Measurements from ENCODE around the gene PPAN. TPM values are rescaled to one million over a fixed set of nuclear protein-coding genes. Genes with fewer than 3 reads are reported as not detected.
A peak's percentile ranks its signal among the peaks of the same experiment; 100 is the strongest.

The PPAN gene
- total and polyA plus RNA-seq, 5 experiments from 2014 or later: 15.7 to 122 (median 42.7) TPM

DNA sequence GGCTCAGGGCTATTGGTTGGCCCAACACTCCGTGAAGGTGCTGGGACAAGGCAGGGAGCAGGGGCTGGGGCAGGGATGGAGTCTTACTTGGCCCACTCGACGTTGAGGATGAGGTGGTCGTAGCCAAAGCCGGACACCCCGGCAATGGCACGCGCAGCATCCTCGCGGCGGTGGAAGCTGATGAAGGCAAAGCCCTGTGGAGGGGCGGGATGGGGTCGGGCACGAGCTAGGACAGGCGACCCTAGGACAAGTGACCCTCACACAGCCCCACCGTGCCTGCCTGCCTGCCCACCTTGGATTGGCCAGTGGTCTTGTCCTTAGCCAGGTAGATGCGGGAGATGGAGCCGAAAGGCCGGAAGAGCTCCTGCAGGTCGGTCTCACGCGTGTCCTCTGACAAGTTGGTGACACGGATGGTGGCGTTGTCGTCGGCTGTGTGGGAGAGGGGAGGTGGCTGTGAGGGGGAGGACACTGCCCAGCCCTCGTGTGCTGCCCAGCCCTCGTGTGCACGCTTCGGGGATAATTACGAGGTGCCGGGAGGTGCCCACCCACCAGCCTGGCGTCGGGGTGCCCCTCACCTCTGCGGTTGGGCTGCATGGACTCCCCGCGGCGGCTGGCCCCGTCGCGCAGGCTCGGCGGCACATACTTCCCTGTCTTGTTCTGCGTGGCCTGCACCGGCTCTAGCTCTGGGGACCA lies 9.4 kb downstream of the PPAN start:
- peaks cover 21 to 72% (median 52%) of the 10 kb centered on the region in 4 donors for H3K4me1 Mint-ChIP-seq
- peak overlapping the region in 2 of 10 donors; percentile 24 to 78 for H3K4me3 Mint-ChIP-seq
- POLR2A ChIA-PET: interaction anchor here (9.2 to 12.3 kb wide), 3 partner anchors 10 to 25 kb away, joined by 101 to 116 read pairs (median 103); partner anchors contain the start of genes ANGPTL6 and PPAN
- H3K27ac Mint-ChIP-seq: peak overlapping the region in 2 of 10 donors; percentile 71 to 89
- no peak for DNase-seq
- H3K9me3 Mint-ChIP-seq: no peaks in the 10 kb centered on the region
- H3K27me3 Mint-ChIP-seq: no peaks in the 10 kb centered on the region
- no peak for ATAC-seq
- H3K36me3 Mint-ChIP-seq: peaks cover 0 to 47% (median 11%) of the 10 kb centered on the region in 3 donors

DNA sequence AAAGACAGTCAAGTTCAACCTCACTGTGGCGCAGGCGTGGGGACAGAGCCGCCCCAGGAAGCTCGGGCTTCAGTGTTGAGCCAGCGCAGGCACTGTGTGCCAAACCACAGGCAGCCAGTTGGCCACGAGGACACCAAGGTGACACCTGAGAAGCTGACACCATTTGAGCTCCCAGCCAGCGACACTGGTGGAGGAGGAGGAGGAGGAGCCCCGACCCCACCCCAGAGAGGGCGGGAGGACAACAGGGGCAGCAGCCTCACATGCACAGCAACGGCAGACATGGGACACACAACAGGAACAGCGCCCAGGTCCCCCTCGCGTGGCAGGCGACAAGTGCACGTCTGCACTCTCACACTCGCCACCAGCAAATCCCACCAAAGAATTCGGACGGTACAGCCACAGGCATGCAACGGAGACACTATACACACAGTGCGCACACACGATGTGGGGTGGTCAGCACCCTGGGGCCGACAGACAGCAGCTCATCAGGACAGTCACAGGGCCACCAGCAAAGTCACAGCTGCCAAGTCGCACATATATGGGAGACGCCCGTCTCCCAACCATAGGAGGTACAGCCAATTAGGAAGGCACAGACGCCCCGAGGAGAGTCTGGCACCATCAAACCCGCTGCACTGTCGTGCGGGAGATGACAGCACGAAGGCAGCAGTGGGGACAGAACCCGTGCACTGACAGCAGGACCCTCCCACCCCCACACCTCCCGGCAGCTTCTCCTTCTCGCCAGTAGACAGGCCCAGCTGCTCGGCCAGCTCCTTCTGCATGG lies 10.1 kb downstream of the PPAN start:
- no peaks in the 10 kb centered on the region for H3K27me3 Mint-ChIP-seq
- H3K36me3 Mint-ChIP-seq: peaks cover 0 to 42% (median 8%) of the 10 kb centered on the region in 3 donors
- ATAC-seq (no peak), DNase-seq (peak in 1 of 10 donors; percentile 25)
- POLR2A ChIA-PET: interaction anchor here (1.3 to 12.3 kb wide), 5 partner anchors 11 to 24 kb away, joined by 3 to 116 read pairs (median 101); partner anchors contain the start of genes ANGPTL6 and PPAN
- peak overlapping the region in 4 of 10 donors; percentile 28 to 78 (median 56) for H3K4me3 Mint-ChIP-seq
- H3K9me3 Mint-ChIP-seq: no peaks in the 10 kb centered on the region
- H3K27ac Mint-ChIP-seq: peak overlapping the region in 7 of 10 donors; percentile 29 to 89 (median 71)
- peaks cover 21 to 70% (median 49%) of the 10 kb centered on the region in 4 donors for H3K4me1 Mint-ChIP-seq

DNA sequence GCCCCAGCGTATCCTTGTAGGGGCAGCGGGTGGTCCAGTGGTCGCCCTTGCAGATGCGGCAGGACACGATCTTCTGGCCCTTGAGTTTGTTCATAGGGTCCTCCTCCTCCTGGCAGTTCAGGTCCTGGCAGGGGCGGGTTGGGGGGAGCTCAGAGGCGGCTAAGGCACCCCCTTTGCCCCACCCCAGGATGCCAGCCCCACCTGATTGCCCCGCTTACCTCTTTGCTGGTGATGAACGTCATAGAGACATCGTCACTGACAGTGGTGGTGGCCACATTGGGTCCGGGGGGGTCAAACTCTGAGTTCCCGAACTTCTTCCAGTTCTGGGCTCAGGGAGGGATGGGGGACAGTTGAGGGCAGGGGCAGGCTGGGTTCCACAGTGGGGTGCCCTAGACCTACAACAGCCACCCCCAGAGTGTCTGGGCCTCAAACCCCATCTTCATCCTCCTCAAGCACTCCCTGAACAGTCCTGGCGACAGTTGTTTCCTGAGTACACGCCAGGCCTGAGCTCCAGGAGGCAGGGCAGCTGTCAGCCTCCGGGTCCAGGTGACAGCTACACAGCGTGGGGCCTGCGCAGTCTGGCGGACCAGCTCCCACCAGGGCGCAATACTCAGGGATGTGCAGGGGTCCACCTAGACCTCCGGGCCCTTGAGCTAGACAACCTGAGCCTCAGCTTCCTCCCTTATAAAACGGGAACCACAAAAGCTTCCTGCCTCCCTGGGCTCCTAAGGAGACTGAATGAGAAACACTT lies 10.9 kb downstream of the PPAN start:
- ATAC-seq (no peak), DNase-seq (no peak)
- Mint-ChIP-seq H3K27ac (peak overlapping the region in 8 of 10 donors; percentile 11 to 89 (median 60)), H3K27me3 (no peaks in the 10 kb centered on the region), H3K9me3 (no peaks in the 10 kb centered on the region), H3K36me3 (peaks cover 0 to 37% (median 8%) of the 10 kb centered on the region in 3 donors), H3K4me1 (peaks cover 21 to 62% (median 45%) of the 10 kb centered on the region in 4 donors), H3K4me3 (peak overlapping the region in 6 of 10 donors; percentile 13 to 78 (median 30))
- POLR2A ChIA-PET: interaction anchor here (1.3 to 12.3 kb wide), 5 partner anchors 11 to 24 kb away, joined by 3 to 116 read pairs (median 101); partner anchors contain the start of genes ANGPTL6 and PPAN

DNA sequence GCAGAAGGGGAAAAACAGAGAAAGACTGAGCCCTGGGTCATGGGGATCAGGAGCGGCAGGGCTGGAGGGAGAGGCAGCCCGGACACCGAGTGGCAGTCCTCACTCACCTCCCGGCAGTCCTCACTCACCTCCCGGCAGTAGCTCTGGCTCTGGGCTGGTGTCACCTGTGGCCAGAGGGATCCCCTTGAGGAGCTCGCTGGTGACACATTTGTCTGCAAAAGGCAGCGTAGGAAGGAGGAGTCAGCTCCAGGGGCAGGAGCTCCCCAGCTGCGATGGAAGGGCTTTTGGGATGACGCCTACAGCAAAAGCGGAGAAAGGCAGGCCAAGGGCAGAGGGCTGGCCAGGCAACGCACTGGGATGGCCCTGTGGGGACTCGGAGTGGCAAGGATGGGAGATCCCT lies 12.8 kb downstream of the PPAN start:
- ATAC-seq: no peak
- peaks cover 0 to 34% (median 8%) of the 10 kb centered on the region in 3 donors for H3K36me3 Mint-ChIP-seq
- peaks cover 9 to 44% (median 26%) of the 10 kb centered on the region in 4 donors for H3K4me1 Mint-ChIP-seq
- H3K27me3 Mint-ChIP-seq: no peaks in the 10 kb centered on the region
- POLR2A ChIA-PET: interaction anchor here (0.6 to 12.3 kb wide), 4 partner anchors 13 to 75 kb away, joined by 3 to 116 read pairs (median 102); partner anchors contain the start of genes ANGPTL6 and PPAN
- peak overlapping the region; percentile 90 to 97 (median 93) for H3K4me3 Mint-ChIP-seq
- H3K9me3 Mint-ChIP-seq: no peaks in the 10 kb centered on the region
- H3K27ac Mint-ChIP-seq: peak overlapping the region; percentile 86 to 96 (median 94)
- DNase-seq: no peak

DNA sequence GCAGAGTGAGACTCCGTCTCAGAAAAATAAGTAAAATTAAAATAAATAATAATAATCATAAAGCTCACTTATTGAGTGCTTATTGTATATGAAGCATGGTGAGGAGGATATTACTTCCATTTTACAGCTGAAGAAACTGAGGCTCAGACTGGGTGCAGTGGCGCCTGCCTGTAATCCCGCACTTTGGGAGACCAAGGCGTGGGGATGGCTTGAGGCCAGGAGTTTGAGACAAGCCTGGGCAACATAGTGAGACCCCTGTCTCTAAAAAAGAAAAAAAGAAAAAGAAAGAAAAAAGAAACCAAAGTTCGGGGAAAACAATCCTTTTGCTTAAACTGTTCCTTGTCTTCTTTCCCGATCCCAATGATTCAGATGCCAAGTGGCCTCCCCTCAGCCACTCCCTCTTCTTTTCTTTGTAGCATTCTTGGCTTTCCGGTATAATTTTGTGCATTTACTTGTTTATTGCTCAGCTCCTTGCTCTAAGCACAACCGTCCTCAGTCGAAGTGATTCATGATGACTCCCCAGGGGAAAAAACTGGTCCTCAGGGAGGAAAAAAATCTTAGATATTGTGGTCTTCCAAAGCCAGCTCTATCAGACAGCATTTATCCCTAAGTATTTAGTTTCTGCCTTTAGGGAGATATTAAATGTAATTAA lies 14.5 kb downstream of the PPAN start:
- H3K4me1 Mint-ChIP-seq: peaks cover 8 to 40% (median 22%) of the 10 kb centered on the region in 4 donors
- H3K27ac Mint-ChIP-seq: no peak overlapping the region
- no peaks in the 10 kb centered on the region for H3K9me3 Mint-ChIP-seq
- H3K4me3 Mint-ChIP-seq: peak overlapping the region in 3 of 10 donors; percentile 26 to 57 (median 39)
- ATAC-seq (no peak), DNase-seq (no peak)
- H3K27me3 Mint-ChIP-seq: no peaks in the 10 kb centered on the region
- POLR2A ChIA-PET: interaction anchor here (0.7 to 12.3 kb wide), 6 partner anchors 15 to 308 kb away, joined by 3 to 116 read pairs (median 53); partner anchors contain the start of genes ANGPTL6 and PPAN
- peaks cover 0 to 26% (median 11%) of the 10 kb centered on the region in 3 donors for H3K36me3 Mint-ChIP-seq

DNA sequence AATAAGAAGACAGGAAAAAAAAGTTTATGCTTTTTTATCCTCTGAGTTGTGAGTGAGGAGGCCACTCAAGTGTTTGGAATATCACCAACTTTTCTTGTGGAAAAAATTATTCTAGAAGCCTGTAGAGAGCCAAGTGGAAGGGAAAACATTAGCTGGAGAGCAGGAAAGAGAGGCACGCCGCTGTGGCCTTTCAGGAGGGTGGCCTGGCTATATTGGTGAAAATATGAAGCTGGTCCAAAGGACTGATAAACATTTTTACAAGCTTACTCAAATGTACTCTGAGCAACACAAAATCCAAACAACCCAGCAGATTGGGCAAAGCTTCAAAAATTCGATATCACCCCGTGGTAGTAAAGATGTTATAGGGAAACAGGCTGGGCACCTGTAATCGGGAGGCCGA lies 15.9 kb downstream of the PPAN start:
- POLR2A ChIA-PET: interaction anchor here (0.6 to 12.3 kb wide), 5 partner anchors 9 to 72 kb away, joined by 3 to 116 read pairs (median 4); partner anchors contain the start of gene PPAN
- no peaks in the 10 kb centered on the region for H3K27me3 Mint-ChIP-seq
- peak overlapping the region in 1 of 10 donors; percentile 15 for H3K27ac Mint-ChIP-seq
- H3K36me3 Mint-ChIP-seq: peaks cover 0 to 14% (median 8%) of the 10 kb centered on the region in 3 donors
- no peak overlapping the region for H3K4me3 Mint-ChIP-seq
- no peak for DNase-seq
- no peak for ATAC-seq
- H3K9me3 Mint-ChIP-seq: no peaks in the 10 kb centered on the region
- peaks cover 6 to 33% (median 21%) of the 10 kb centered on the region in 4 donors for H3K4me1 Mint-ChIP-seq

DNA sequence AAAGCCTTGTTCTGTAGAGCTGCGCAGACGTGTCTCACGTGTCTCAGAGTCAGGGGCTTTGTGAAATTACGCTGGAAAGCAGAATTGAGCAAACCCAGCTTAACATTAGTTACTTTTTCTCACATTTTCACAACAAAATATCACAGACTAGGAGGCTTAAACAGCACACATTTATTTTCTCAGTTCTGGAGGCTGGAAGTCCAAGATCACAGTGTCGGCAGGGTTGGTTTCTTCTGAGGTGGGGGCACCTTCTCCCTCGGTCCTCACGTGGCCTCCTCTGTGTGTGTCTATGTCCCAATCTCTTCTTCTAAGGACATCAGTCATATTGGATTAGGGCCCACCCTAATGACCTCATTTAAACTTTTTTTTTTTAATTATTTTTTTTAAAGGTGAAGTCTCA lies 18.3 kb downstream of the PPAN start:
- Mint-ChIP-seq H3K4me1 (peaks cover 4 to 11% (median 9%) of the 10 kb centered on the region in 4 donors), H3K27ac (peak overlapping the region in 2 of 10 donors; percentile 24 to 75), H3K4me3 (no peak overlapping the region), H3K9me3 (no peaks in the 10 kb centered on the region), H3K36me3 (peaks cover 0 to 6% (median 3%) of the 10 kb centered on the region in 3 donors), H3K27me3 (no peaks in the 10 kb centered on the region)
- DNase-seq (no peak), ATAC-seq (no peak)
- POLR2A ChIA-PET: interaction anchor here (0.7 to 12.3 kb wide), 3 partner anchors 8 to 99 kb away, joined by 3 to 116 read pairs (median 4); no protein-coding TSS in a partner anchor

DNA sequence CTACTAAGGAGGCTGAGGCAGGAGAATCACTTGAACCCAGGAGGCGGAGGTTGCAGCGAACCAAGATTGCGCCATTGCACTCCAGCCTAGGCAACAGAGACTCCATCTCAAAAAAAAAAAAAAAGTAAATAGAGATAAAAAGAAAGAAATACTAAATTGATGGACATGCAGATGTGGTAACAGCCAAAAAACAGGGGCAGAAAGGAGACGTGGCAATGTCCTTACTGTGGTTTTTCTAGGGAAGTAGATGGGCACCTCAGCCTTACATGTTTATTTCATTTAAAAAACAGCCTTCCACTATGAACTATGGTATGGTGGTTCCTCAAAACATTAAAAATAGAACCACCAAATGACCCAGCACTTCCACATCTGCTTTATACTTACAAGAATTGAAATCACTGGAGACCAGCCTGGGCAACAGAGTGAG lies 20.1 kb downstream of the PPAN start:
- Mint-ChIP-seq H3K27ac (peak overlapping the region in 3 of 10 donors; percentile 31 to 56 (median 56)), H3K9me3 (no peaks in the 10 kb centered on the region), H3K4me3 (no peak overlapping the region), H3K36me3 (peaks cover 0 to 12% (median 3%) of the 10 kb centered on the region in 3 donors), H3K27me3 (no peaks in the 10 kb centered on the region), H3K4me1 (peaks cover 0 to 4% (median 3%) of the 10 kb centered on the region in 4 donors)
- DNase-seq (no peak), ATAC-seq (no peak)
- POLR2A ChIA-PET: interaction anchor here (0.7 kb wide), 1 partner anchor 38 kb away, joined by 3 read pairs; no protein-coding TSS in a partner anchor

DNA sequence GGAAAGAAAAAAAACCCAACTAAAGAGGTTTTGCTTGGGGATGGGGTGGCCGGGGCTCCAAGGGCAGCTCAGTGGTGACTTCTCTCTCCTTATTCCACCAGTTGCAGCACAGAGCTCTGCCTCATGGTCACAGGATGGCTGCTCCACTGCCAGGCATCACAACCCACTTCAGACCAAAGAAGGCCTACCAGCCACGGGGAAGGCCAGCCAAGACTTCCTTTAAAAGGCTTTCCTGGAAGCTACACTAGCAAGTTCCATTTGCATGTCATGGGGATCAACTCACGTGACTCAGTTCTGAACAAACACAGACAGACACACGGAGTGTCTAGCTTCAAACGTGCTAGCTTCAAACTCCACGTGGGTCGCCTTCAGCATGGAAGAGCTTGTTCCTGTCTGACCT lies 26.7 kb downstream of the PPAN start:
- H3K36me3 Mint-ChIP-seq: peaks cover 0 to 64% (median 9%) of the 10 kb centered on the region in 3 donors
- no peak overlapping the region for H3K4me3 Mint-ChIP-seq
- no peaks in the 10 kb centered on the region for H3K9me3 Mint-ChIP-seq
- peaks cover 0 to 5% (median 2%) of the 10 kb centered on the region in 4 donors for H3K4me1 Mint-ChIP-seq
- POLR2A ChIA-PET: interaction anchor here (0.5 to 3.8 kb wide), 7 partner anchors 9 to 1682 kb away, joined by 3 to 23 read pairs (median 4); partner anchors contain the start of gene PPAN
- peak overlapping the region in 5 of 10 donors; percentile 26 to 71 (median 65) for H3K27ac Mint-ChIP-seq
- ATAC-seq (no peak), DNase-seq (no peak)
- H3K27me3 Mint-ChIP-seq: no peaks in the 10 kb centered on the region

DNA sequence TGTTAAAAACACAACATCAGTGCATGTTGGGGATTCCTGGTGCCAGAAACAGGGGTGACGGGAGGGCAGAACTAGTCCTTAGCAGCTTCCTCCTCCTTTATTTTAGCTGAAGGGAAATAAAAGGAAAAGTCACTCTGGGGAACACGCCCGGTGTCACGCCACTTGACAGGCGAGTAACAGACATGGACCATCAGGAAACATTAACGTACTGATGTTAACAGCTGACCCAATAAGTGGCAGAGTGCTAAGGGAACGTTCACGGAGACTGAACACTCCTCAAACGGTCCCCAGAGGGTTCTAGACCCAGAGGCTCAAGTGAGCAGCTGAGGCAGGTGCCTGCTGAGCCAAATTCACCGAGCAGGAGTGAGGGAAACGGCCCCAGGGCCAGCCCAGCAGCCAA lies 27.4 kb downstream of the PPAN start:
- peak overlapping the region in 2 of 10 donors; percentile 11 to 35 for H3K27ac Mint-ChIP-seq
- peaks cover 0 to 67% (median 10%) of the 10 kb centered on the region in 3 donors for H3K36me3 Mint-ChIP-seq
- H3K4me3 Mint-ChIP-seq: no peak overlapping the region
- POLR2A ChIA-PET: interaction anchor here (0.5 to 3.8 kb wide), 3 partner anchors 10 to 31 kb away, joined by 4 to 23 read pairs (median 4); partner anchors contain the start of gene ANGPTL6
- H3K27me3 Mint-ChIP-seq: no peaks in the 10 kb centered on the region
- H3K9me3 Mint-ChIP-seq: no peaks in the 10 kb centered on the region
- ATAC-seq: no peak
- DNase-seq: no peak
- H3K4me1 Mint-ChIP-seq: peaks cover 0 to 6% (median 2%) of the 10 kb centered on the region in 4 donors

DNA sequence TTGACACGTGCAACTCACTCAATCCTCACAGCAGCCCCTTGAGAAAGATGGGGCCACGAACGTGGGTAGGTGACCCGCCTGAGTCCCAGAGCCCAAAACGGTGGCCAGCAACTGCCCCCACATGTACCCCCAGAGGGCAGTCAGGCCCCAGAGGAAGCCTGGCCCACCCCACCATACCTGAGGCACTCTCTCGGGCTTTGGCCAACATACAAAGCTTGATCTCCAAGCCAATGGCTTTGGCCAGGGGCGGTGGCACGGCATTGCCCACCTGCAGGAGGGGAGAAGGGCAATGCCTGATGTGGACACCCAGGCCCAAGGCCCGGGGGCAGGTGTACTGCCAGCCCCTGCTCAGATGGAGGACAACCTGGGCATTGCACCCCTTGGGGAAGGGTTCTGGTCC lies 27.9 kb downstream of the PPAN start:
- Mint-ChIP-seq H3K27me3 (no peaks in the 10 kb centered on the region), H3K27ac (no peak overlapping the region), H3K36me3 (peaks cover 0 to 72% (median 11%) of the 10 kb centered on the region in 3 donors), H3K4me3 (no peak overlapping the region), H3K4me1 (peaks cover 0 to 10% (median 2%) of the 10 kb centered on the region in 4 donors), H3K9me3 (no peaks in the 10 kb centered on the region)
- ATAC-seq (no peak), DNase-seq (no peak)
- POLR2A ChIA-PET: interaction anchor here (0.5 to 3.8 kb wide), 2 partner anchors 9 to 32 kb away, joined by 4 to 23 read pairs; partner anchors contain the start of gene ANGPTL6

Data from naive thymus-derived CD8-positive, alpha-beta T cell (primary cell).